ENCODE measurements around the gene CCDC97. TPM values are rescaled to one million over a fixed set of nuclear protein-coding genes. Genes with fewer than 3 reads are reported as not detected.

Gene CCDC97
- total RNA-seq, 2 experiments from 2014 or later, result 15.0 to 36.6 TPM

- POLR2A ChIA-PET, result interaction anchor here (1.5 kb wide), 1 partner anchor 9 kb away, joined by 8 read pairs; the partner anchor contains the start of gene B9D2
- CTCF ChIA-PET (ENCODE audit: unreplicated experiment), result interaction anchor here (0.9 kb wide), 1 partner anchor 8 kb away, joined by 3 read pairs; the partner anchor contains the start of gene B9D2
These were observed 45.8 kb downstream of the CCDC97 start for GRCh38 chr19:41355802-41356201.

GRCh38 chr19:41356984-41357739, 47.2 kb downstream of the CCDC97 start:
- intact Hi-C loops (cut with micrococcal nuclease; ENCODE audit: unreplicated experiment), result no loop called here
- ChIA-PET CTCF (ENCODE audit: unreplicated experiment) (no interaction called here), POLR2A (interaction anchor here (0.5 to 0.6 kb wide), 2 partner anchors 94 to 97 kb away, joined by 3 to 4 read pairs; no protein-coding TSS in a partner anchor)
- Histone ChIP-seq H3K4me1 (ENCODE audit: insufficient read depth, low read length, poor library complexity, severe bottlenecking) (peaks cover 6% of the 10 kb centered on the region), H3K9me2 (ENCODE audit: insufficient read depth, low read length) (no peaks in the 10 kb centered on the region), H3K79me2 (ENCODE audit: insufficient read depth, low read depth, low read length) (peaks cover 14% of the 10 kb centered on the region; the same call in 1 of the 2 replicates), H3K27ac (ENCODE audit: low read depth, low read length, poor library complexity, severe bottlenecking) (no peak overlapping the region), H3K9me3 (ENCODE audit: low read length) (no peaks in the 10 kb centered on the region), H3K4me2 (ENCODE audit: low read length) (no peak overlapping the region), H3K4me3 (ENCODE audit: low read depth, low read length, poor library complexity, severe bottlenecking) (no peak overlapping the region), H3K36me3 (ENCODE audit: insufficient read depth, low read length) (no peaks in the 10 kb centered on the region), H4K20me1 (ENCODE audit: insufficient read depth, low read length) (no peaks in the 10 kb centered on the region; the same call in 1 of the 2 replicates), H2AFZ (ENCODE audit: low read length) (no peak overlapping the region)
- DNase-seq (ENCODE audit: low spot score), result no peak
- no peak for TF ChIP-seq CTCF (conservative IDR thresholded peaks at IDR 0.05; ENCODE audit: low read length)
- no peak for TF ChIP-seq EZH2phosphoT487 (IDR thresholded peaks at IDR 0.05; ENCODE audit: borderline replicate concordance, low read depth, low read length)
- BruUV-seq (replicated peaks), result no TSS peak

More at GRCh38 chr19:41355802-41356201, 45.8 kb downstream of the CCDC97 start:
- Histone ChIP-seq H3K9me2 (ENCODE audit: insufficient read depth, low read length) (no peaks in the 10 kb centered on the region), H2AFZ (ENCODE audit: low read length) (no peak overlapping the region), H3K4me2 (ENCODE audit: low read length) (no peak overlapping the region), H3K36me3 (ENCODE audit: insufficient read depth, low read length) (peaks cover 5% of the 10 kb centered on the region; the same call in 1 of the 2 replicates), H3K4me1 (ENCODE audit: insufficient read depth, low read length, poor library complexity, severe bottlenecking) (peaks cover 11% of the 10 kb centered on the region), H3K27ac (ENCODE audit: low read depth, low read length, poor library complexity, severe bottlenecking) (no peak overlapping the region), H3K9me3 (ENCODE audit: low read length) (no peaks in the 10 kb centered on the region), H3K79me2 (ENCODE audit: insufficient read depth, low read depth, low read length) (peaks cover 28% of the 10 kb centered on the region; the same call in 1 of the 2 replicates), H3K4me3 (ENCODE audit: low read depth, low read length, poor library complexity, severe bottlenecking) (no peak overlapping the region), H4K20me1 (ENCODE audit: insufficient read depth, low read length) (peaks cover 4% of the 10 kb centered on the region)
- intact Hi-C loops (cut with micrococcal nuclease; ENCODE audit: unreplicated experiment), result no loop called here
- TF ChIP-seq EZH2phosphoT487 (IDR thresholded peaks at IDR 0.05; ENCODE audit: borderline replicate concordance, low read depth, low read length) (no peak), CTCF (conservative IDR thresholded peaks at IDR 0.05; ENCODE audit: low read length) (no peak)
- BruUV-seq (replicated peaks), result no TSS peak
- no peak for DNase-seq (ENCODE audit: low spot score)

GRCh38 chr19:41357746-41358145, 47.8 kb downstream of the CCDC97 start:
- CTCF ChIA-PET (ENCODE audit: unreplicated experiment), result no interaction called here
- POLR2A ChIA-PET, result interaction anchor here (0.5 kb wide), 1 partner anchor 97 kb away, joined by 4 read pairs; no protein-coding TSS in a partner anchor
- intact Hi-C loops (cut with micrococcal nuclease; ENCODE audit: unreplicated experiment), result no loop called here
- Histone ChIP-seq H3K9me2 (ENCODE audit: insufficient read depth, low read length) (no peaks in the 10 kb centered on the region), H3K36me3 (ENCODE audit: insufficient read depth, low read length) (no peaks in the 10 kb centered on the region), H3K4me1 (ENCODE audit: insufficient read depth, low read length, poor library complexity, severe bottlenecking) (peaks cover 6% of the 10 kb centered on the region), H3K4me2 (ENCODE audit: low read length) (no peak overlapping the region), H3K79me2 (ENCODE audit: insufficient read depth, low read depth, low read length) (peaks cover 9% of the 10 kb centered on the region; the same call in 1 of the 2 replicates), H3K27ac (ENCODE audit: low read depth, low read length, poor library complexity, severe bottlenecking) (no peak overlapping the region), H2AFZ (ENCODE audit: low read length) (no peak overlapping the region), H3K9me3 (ENCODE audit: low read length) (no peaks in the 10 kb centered on the region), H4K20me1 (ENCODE audit: insufficient read depth, low read length) (no peaks in the 10 kb centered on the region; the same call in 1 of the 2 replicates), H3K4me3 (ENCODE audit: low read depth, low read length, poor library complexity, severe bottlenecking) (no peak overlapping the region)
- TF ChIP-seq EZH2phosphoT487 (IDR thresholded peaks at IDR 0.05; ENCODE audit: borderline replicate concordance, low read depth, low read length) (no peak), CTCF (conservative IDR thresholded peaks at IDR 0.05; ENCODE audit: low read length) (no peak)
- BruUV-seq (replicated peaks), result no TSS peak
- DNase-seq (ENCODE audit: low spot score), result no peak
